Measurements from ENCODE around the gene CUL9. TPM values are rescaled to one million over a fixed set of nuclear protein-coding genes. Genes with fewer than 3 reads are reported as not detected.

CUL9 gene
- total RNA-seq, 1 experiment from 2014 or later, result 15.2 TPM

- no peaks in the 10 kb centered on the region for H4K20me1 ChIP-seq (ENCODE audit: control insufficient read depth, insufficient read depth, insufficient read length)
- TF ChIP-seq, protein P1, sequence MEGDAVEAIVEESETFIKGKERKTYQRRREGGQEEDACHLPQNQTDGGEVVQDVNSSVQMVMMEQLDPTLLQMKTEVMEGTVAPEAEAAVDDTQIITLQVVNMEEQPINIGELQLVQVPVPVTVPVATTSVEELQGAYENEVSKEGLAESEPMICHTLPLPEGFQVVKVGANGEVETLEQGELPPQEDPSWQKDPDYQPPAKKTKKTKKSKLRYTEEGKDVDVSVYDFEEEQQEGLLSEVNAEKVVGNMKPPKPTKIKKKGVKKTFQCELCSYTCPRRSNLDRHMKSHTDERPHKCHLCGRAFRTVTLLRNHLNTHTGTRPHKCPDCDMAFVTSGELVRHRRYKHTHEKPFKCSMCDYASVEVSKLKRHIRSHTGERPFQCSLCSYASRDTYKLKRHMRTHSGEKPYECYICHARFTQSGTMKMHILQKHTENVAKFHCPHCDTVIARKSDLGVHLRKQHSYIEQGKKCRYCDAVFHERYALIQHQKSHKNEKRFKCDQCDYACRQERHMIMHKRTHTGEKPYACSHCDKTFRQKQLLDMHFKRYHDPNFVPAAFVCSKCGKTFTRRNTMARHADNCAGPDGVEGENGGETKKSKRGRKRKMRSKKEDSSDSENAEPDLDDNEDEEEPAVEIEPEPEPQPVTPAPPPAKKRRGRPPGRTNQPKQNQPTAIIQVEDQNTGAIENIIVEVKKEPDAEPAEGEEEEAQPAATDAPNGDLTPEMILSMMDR (conservative IDR thresholded peaks at IDR 0.05), result no peak
- no peak overlapping the region for H2BK12ac ChIP-seq (ENCODE audit: insufficient read length, low read depth, low read length)
- H2BK15ac ChIP-seq (ENCODE audit: low read depth, low read length), result no peak overlapping the region
- H3K9me3 ChIP-seq (ENCODE audit: control insufficient read depth, low read depth, low read length), result no peaks in the 10 kb centered on the region
- H3K79me1 ChIP-seq (ENCODE audit: insufficient read depth, low read depth, low read length, poor library complexity, severe bottlenecking), result no peaks in the 10 kb centered on the region
- Mint-ChIP-seq H3K4me3 (no peak overlapping the region), H3K9me3 (no peaks in the 10 kb centered on the region), H3K27me3 (ENCODE audit: low read depth) (no peaks in the 10 kb centered on the region), H3K27ac (no peak overlapping the region), H3K4me1 (peaks cover 10% of the 10 kb centered on the region in 2 experiments), H3K36me3 (ENCODE audit: insufficient read depth in 1 of 3, low read depth in 3 of 3) (peaks cover 10 to 32% (median 26%) of the 10 kb centered on the region in 3 experiments)
- no peak overlapping the region for H2AK5ac ChIP-seq (ENCODE audit: insufficient read length, low read length)
- H3K79me2 ChIP-seq (ENCODE audit: insufficient read depth, low read length), result no peaks in the 10 kb centered on the region
- H3K9ac ChIP-seq (ENCODE audit: extremely low read depth, insufficient read length, low read length), result no peak overlapping the region
- H3K4me1 ChIP-seq (ENCODE audit: insufficient read depth, low read length), result no peaks in the 10 kb centered on the region
- no peaks in the 10 kb centered on the region for H3K23me2 ChIP-seq (ENCODE audit: insufficient read length, low read depth, low read length, poor library complexity, severe bottlenecking)
- H3K4me2 ChIP-seq (ENCODE audit: insufficient read depth, insufficient read length, low read length), result no peak overlapping the region
- no peak overlapping the region for H3K56ac ChIP-seq (ENCODE audit: insufficient read length, low read depth, low read length)
- H2AFZ ChIP-seq (ENCODE audit: low read length), result no peak overlapping the region
- H2BK20ac ChIP-seq (ENCODE audit: low read depth, low read length, poor library complexity, severe bottlenecking), result no peak overlapping the region
- no peak overlapping the region for H2BK5ac ChIP-seq (ENCODE audit: insufficient read length, low read length)
- no peaks in the 10 kb centered on the region for H3K27me3 ChIP-seq (ENCODE audit: insufficient read depth, low read length)
- no peak overlapping the region for H3K14ac ChIP-seq (ENCODE audit: insufficient read depth, low read length)
- no peak overlapping the region for H4K91ac ChIP-seq (ENCODE audit: insufficient read length, low read depth, low read length)
- DNase-seq, result no peak
- no peak overlapping the region for H4K8ac ChIP-seq (replicated peaks; ENCODE audit: insufficient read length, low read depth, low read length)
- H4K5ac ChIP-seq (ENCODE audit: insufficient read length, low read depth, low read length), result no peak overlapping the region
- no peak overlapping the region for H3K27ac ChIP-seq (ENCODE audit: insufficient read length, low read depth, low read length)
- WGBS (ENCODE audit: extremely low coverage, insufficient read length, low lambda C conversion rate), result no CpG with 5 or more reads among the region's 8 CpGs
- H2BK120ac ChIP-seq (ENCODE audit: low read depth, low read length, poor library complexity, severe bottlenecking), result no peak overlapping the region
- H3K18ac ChIP-seq (ENCODE audit: insufficient read length, low read depth, low read length), result no peak overlapping the region
- H3T11ph ChIP-seq (ENCODE audit: low read length), result no peak overlapping the region
- no peak overlapping the region for H3K23ac ChIP-seq (ENCODE audit: insufficient read length, low read depth, low read length)
- H3K4ac ChIP-seq (ENCODE audit: low read depth, low read length), result no peak overlapping the region
Measured at GRCh38 chr6:43146709-43147688, 35.0 kb upstream of the CUL9 start.
